GM12878 (cell line): ENCODE data around the gene DCTPP1. TPM values are rescaled to one million over a fixed set of nuclear protein-coding genes. Genes with fewer than 3 reads are reported as not detected.

Experiments
- ATAC-seq: fragments of 200-7000 bp; cut with Tn5 transposase; 3 replicates; pipeline ENCODE4 v1.9.1; 2020; ENCODE audit warnings: mild to moderate bottlenecking, moderate library complexity
- BruUV-seq: library from RNA; stranded (reverse); fragments of 400-500 nt; replicated peaks from 2 replicates; lab custom pipeline; 2021; lab: Mats Ljungman, UMichigan
- CTCF ChIA-PET: fragments of 300-600 bp; sonication (Branson Sonifier 250); formaldehyde crosslinking; extraction: SDS; loops from one replicate; lab custom pipeline; 2021; ENCODE audit warnings: inconsistent platforms; lab: Yijun Ruan, JAX
- POLR2A ChIA-PET: fragments of 350-600 bp; formaldehyde crosslinking; extraction: SDS; loops from one replicate; lab custom pipeline; 2021; ENCODE audit warnings: inconsistent platforms; lab: Charles Lee
- RAD21 ChIA-PET: fragments of 300-600 bp; sonication (Branson Sonifier 250); formaldehyde crosslinking; loops from one replicate; lab custom pipeline; 2023; ENCODE audit warnings: antibody characterized with exemption; ENCODE audit not compliant: unreplicated experiment; lab: Charles Lee
- SMC1A ChIA-PET: fragments of 300-600 bp; sonication (Branson Sonifier 250); formaldehyde crosslinking; loops from one replicate; lab custom pipeline; 2023; ENCODE audit not compliant: unreplicated experiment, uncharacterized antibody; lab: Charles Lee
- DNase-seq: peaks from one replicate; pipeline ENCODE4 v3.0.0-alpha.2; 2011; ENCODE audit warnings: low read depth, low spot score
- FAIRE-seq: peaks from 3 replicates; lab custom pipeline; 2011; peaks lifted over from hg19 to GRCh38; lab: Jason Lieb, UNC
- H2AFZ ChIP-seq: 2 replicates; pipeline ENCODE4 v1.6.0; 2011; ENCODE audit warnings: low read depth, low read length, control low read depth; ENCODE audit not compliant: control insufficient read depth
- H3K27ac ChIP-seq: 2 replicates; pipeline ENCODE4 v1.5.1; 2011; ENCODE audit warnings: control low read depth; ENCODE audit not compliant: control insufficient read depth, insufficient read depth
- H3K27me3 ChIP-seq, 2 experiments: replicated peaks in 1 of 2; 2 replicates each; pipeline versions ENCODE4 v1.6.0 to v1.6.1; 2011; ENCODE audit warnings: low read length in 1 of 2; ENCODE audit not compliant: control insufficient read depth in 2 of 2, insufficient read depth in 2 of 2
- H3K36me3 ChIP-seq, 2 experiments: 2 replicates each; pipeline ENCODE4 v1.5.1; 2011; ENCODE audit warnings: low read length in 1 of 2; ENCODE audit not compliant: control insufficient read depth in 2 of 2, insufficient read depth in 2 of 2
- H3K4me1 ChIP-seq: 2 replicates; pipeline ENCODE4 v1.6.1; 2011; ENCODE audit warnings: mild to moderate bottlenecking, low read length, moderate library complexity, mixed read lengths; ENCODE audit not compliant: control insufficient read depth, insufficient read depth
- H3K4me2 ChIP-seq: 2 replicates; pipeline ENCODE4 v1.6.0; 2011; ENCODE audit warnings: control low read depth; ENCODE audit not compliant: control insufficient read depth, insufficient read depth
- H3K4me3 ChIP-seq: fragments of 200-600 bp; sonication (generic); 2 replicates; pipeline ENCODE4 v1.5.1; 2016
- H3K79me2 ChIP-seq: 2 replicates; pipeline ENCODE4 v1.6.0; 2011; ENCODE audit warnings: low read length; ENCODE audit not compliant: control insufficient read depth, insufficient read depth
- H3K9ac ChIP-seq: 2 replicates; pipeline ENCODE4 v1.8.0; 2011; ENCODE audit warnings: low read length, control low read depth, mixed read lengths; ENCODE audit not compliant: control insufficient read depth, insufficient read depth
- H3K9me3 ChIP-seq: replicated peaks from 3 replicates; pipeline ENCODE4 v1.5.1; 2011; ENCODE audit warnings: mild to moderate bottlenecking, low read length; ENCODE audit not compliant: control insufficient read depth, insufficient read depth
- H4K20me1 ChIP-seq: 2 replicates; pipeline ENCODE4 v1.6.0; 2011; ENCODE audit not compliant: control insufficient read depth, insufficient read depth
- CHD4 ChIP-seq: fragments of 200-600 bp; sonication (generic); IDR thresholded peaks from 2 replicates; pipeline ENCODE4 v1.6.1; 2016; ENCODE audit warnings: mild to moderate bottlenecking
- E2F4 ChIP-seq: IDR thresholded peaks from 2 replicates; pipeline ENCODE4 v1.6.1; 2012; ENCODE audit warnings: low read depth, low read length, improper control_type of control experiment
- E4F1 ChIP-seq: fragments of 450-650 bp; IDR thresholded peaks from 2 replicates; pipeline ENCODE4 v1.6.1; 2018; ENCODE audit warnings: borderline replicate concordance, mild to moderate bottlenecking; ENCODE audit not compliant: partially characterized antibody
- HSF1 ChIP-seq: fragments of 150-350 bp; IDR thresholded peaks from 2 replicates; pipeline ENCODE4 v1.6.1; 2014; ENCODE audit warnings: mild to moderate bottlenecking, low read depth, low read length
- IRF3 ChIP-seq: fragments of 450-650 bp; IDR thresholded peaks from 2 replicates; pipeline ENCODE4 v1.6.1; 2014; ENCODE audit warnings: mild to moderate bottlenecking
- LARP7 ChIP-seq: fragments of 450-650 bp; IDR thresholded peaks from 2 replicates; pipeline ENCODE4 v1.6.1; 2017; ENCODE audit warnings: mild to moderate bottlenecking
- MYB ChIP-seq: fragments of 150-350 bp; IDR thresholded peaks from 2 replicates; pipeline ENCODE4 v1.6.1; 2014; ENCODE audit warnings: mild to moderate bottlenecking, low read depth, low read length, borderline replicate concordance
- PBX3 ChIP-seq: IDR thresholded peaks from 2 replicates; pipeline ENCODE4 v1.6.1; 2011; ENCODE audit warnings: mild to moderate bottlenecking, low read depth, low read length, moderate library complexity; ENCODE audit not compliant: insufficient replicate concordance
- YY1 ChIP-seq: IDR thresholded peaks from 2 replicates; pipeline ENCODE4 v1.6.1; 2011; ENCODE audit warnings: low read depth, mild to moderate bottlenecking, low read length
- ZBTB11 ChIP-seq: fragments of 450-650 bp; formaldehyde crosslinking; IDR thresholded peaks from 2 replicates; pipeline ENCODE4 v1.5.0; 2022; ENCODE audit warnings: mild to moderate bottlenecking, missing genetic modification characterization
- ZNF384 ChIP-seq: IDR thresholded peaks from 2 replicates; pipeline ENCODE4 v1.6.1; 2012; ENCODE audit warnings: low read depth, mild to moderate bottlenecking, low read length, improper control_type of control experiment, borderline replicate concordance
- ZNF622 ChIP-seq: fragments of 450-650 bp; IDR thresholded peaks from 2 replicates; pipeline ENCODE4 v1.6.1; 2017; ENCODE audit warnings: mild to moderate bottlenecking, inconsistent platforms
- WGBS: methylation state at CpG from one replicate; pipeline ENCODE4 v1.1.6; 2016; ENCODE audit warnings: low lambda C conversion rate; ENCODE audit not compliant: insufficient replicate concordance, insufficient coverage; ENCODE audit errors: missing lambda C conversion rate; 5-methylcytosine and 5-hydroxymethylcytosine counted together
- in situ Hi-C: fragments of 300-500 bp; cut with MboI; formaldehyde crosslinking; loops from 9 replicates; pipeline ENCODE4 v1.14.3; 2018; ENCODE audit warnings: mixed read lengths
- intact Hi-C: fragments of 100-400 bp; cut with micrococcal nuclease; formaldehyde crosslinking; loops from one replicate; pipeline ENCODE4 v1.14.2; 2022; ENCODE audit not compliant: unreplicated experiment
- polyA plus RNA-seq, 11 experiments: library from polyadenylated mRNA; depleted of rRNA in 4 of 11; unstranded in 6 of 11; stranded (reverse) in 5 of 11; fragments of >200 nt; fragmentation: Nextera tagmentation in 4 of 11; fragmentation: Illumina TruSeq in 1 of 11; extraction: Ambion mirVana in 4 of 11; extraction: Trizol in 1 of 11; gene quantifications; 1 replicate in 1 of 11; 2 replicates in 10 of 11; pipeline versions ENCODE4 v1.2.1 to v1.2.3, GENCODE V29; 2011 to 2016; ENCODE audit warnings: inconsistent platforms in 2 of 11, missing spikeins in 2 of 11, low read depth in 1 of 11
- total RNA-seq, 4 experiments: library from RNA; depleted of rRNA in 3 of 4; stranded (reverse); fragments of >200 nt in 3 of 4; fragmentation: Illumina TruSeq in 1 of 4; extraction: Trizol in 1 of 4; gene quantifications; 2 replicates each; pipeline versions ENCODE4 v1.2.1 to v1.2.3, GENCODE V29; 2013 to 2021

DCTPP1 gene
- total and polyA plus RNA-seq, 10 of the 15 experiments (the other 5 are each of a cell fraction or from before 2014, with no cell fraction given) = 72.1 to 266 (median 157) TPM

GRCh38 chr16:30397056-30397455, 32.8 kb downstream of the DCTPP1 start:
- ChIA-PET CTCF (interaction anchor here (1.0 to 1.6 kb wide), 4 partner anchors 9 to 306 kb away, joined by 3 to 5 read pairs (median 3); partner anchors contain the start of gene TBX6), POLR2A (interaction anchor here (0.6 to 3.1 kb wide), 5 partner anchors 10 to 637 kb away, joined by 3 to 25 read pairs (median 5); partner anchors contain the start of genes SEPTIN1 and STX4), RAD21 (interaction anchor here (1.2 to 2.4 kb wide), 3 partner anchors 11 to 40 kb away, joined by 6 to 32 read pairs (median 6); partner anchors contain the start of gene ZNF771), SMC1A (interaction anchor here (1.5 to 1.6 kb wide), 2 partner anchors 12 to 139 kb away, joined by 3 to 5 read pairs; no protein-coding TSS in a partner anchor)
- intact Hi-C loops (no loop called here), in situ Hi-C loops (no loop called here)
- no peak for ATAC-seq
- Histone ChIP-seq H3K4me1 (peaks cover 13% of the 10 kb centered on the region), H3K4me2 (no peak overlapping the region), H3K9ac (no peak overlapping the region), H3K27me3 (no peaks in the 10 kb centered on the region), H3K79me2 (peaks cover 5% of the 10 kb centered on the region), H3K4me3 (no peak overlapping the region), H3K9me3 (no peaks in the 10 kb centered on the region), H2AFZ (no peak overlapping the region), H3K27ac (no peak overlapping the region), H3K36me3 (peaks cover 0 to 2% of the 10 kb centered on the region in 2 experiments; a peak in 3 of 4 replicates), H4K20me1 (no peaks in the 10 kb centered on the region)
- no peak for DNase-seq
- FAIRE-seq = no peak
- BruUV-seq = no TSS peak
- 76% methylated on average over 4 of the region's 4 CpGs for WGBS
- TF ChIP-seq PBX3 (no peak), YY1 (no peak), IRF3 (no peak), E4F1 (no peak), MYB (no peak), ZNF622 (no peak), ZBTB11 (CRISPR knock-in tag) (no peak), CHD4 (no peak), ZNF384 (no peak), LARP7 (no peak), HSF1 (no peak), E2F4 (no peak)
